Measurements from ENCODE around the gene BPIFB2.

Gene BPIFB2

GRCh38 chr20:33028875-33029274 lies 21.4 kb downstream of the BPIFB2 start:
- TF ChIP-seq CTCF (IDR thresholded peaks at IDR 0.05; ENCODE audit: low read depth, low read length) = no peak
- DNase-seq (ENCODE audit: extremely low read depth, low read depth) = no peak

- DNase-seq (ENCODE audit: extremely low read depth, low read depth) = no peak
- no peak for TF ChIP-seq CTCF (IDR thresholded peaks at IDR 0.05; ENCODE audit: low read depth, low read length)
Measured at GRCh38 chr20:33030076-33030475, 22.6 kb downstream of the BPIFB2 start.

- TF ChIP-seq CTCF (IDR thresholded peaks at IDR 0.05; ENCODE audit: low read depth, low read length) = no peak
- DNase-seq (ENCODE audit: extremely low read depth, low read depth) = no peak
Measured at GRCh38 chr20:33030569-33030968, 23.1 kb downstream of the BPIFB2 start.

GRCh38 chr20:33031531-33031930 lies 24.0 kb downstream of the BPIFB2 start, which contains the start of gene BPIFB6:
BPIFB6 (plus strand) TSS chr20:33031648; CDS start chr20:33031648, 0 bp downstream.
- no peak for DNase-seq (ENCODE audit: extremely low read depth, low read depth)
- no peak for TF ChIP-seq CTCF (IDR thresholded peaks at IDR 0.05; ENCODE audit: low read depth, low read length)

GRCh38 chr20:33032555-33032954 lies 25.1 kb downstream of the BPIFB2 start:
- TF ChIP-seq CTCF (IDR thresholded peaks at IDR 0.05; ENCODE audit: low read depth, low read length) = no peak

GRCh38 chr20:33033381-33033780 lies 25.9 kb downstream of the BPIFB2 start:
- DNase-seq (ENCODE audit: extremely low read depth, low read depth) = no peak
- no peak for TF ChIP-seq CTCF (IDR thresholded peaks at IDR 0.05; ENCODE audit: low read depth, low read length)

More at GRCh38 chr20:33032555-33032954, 25.1 kb downstream of the BPIFB2 start:
- no peak for DNase-seq (ENCODE audit: extremely low read depth, low read depth)

- no peak for DNase-seq (ENCODE audit: extremely low read depth, low read depth)
- no peak for TF ChIP-seq CTCF (IDR thresholded peaks at IDR 0.05; ENCODE audit: low read depth, low read length)
Measured at GRCh38 chr20:33034115-33034514, 26.6 kb downstream of the BPIFB2 start.

Measured in AG09319 (cell line).